ENCODE results near the gene METTL6.

The METTL6 gene

DNA sequence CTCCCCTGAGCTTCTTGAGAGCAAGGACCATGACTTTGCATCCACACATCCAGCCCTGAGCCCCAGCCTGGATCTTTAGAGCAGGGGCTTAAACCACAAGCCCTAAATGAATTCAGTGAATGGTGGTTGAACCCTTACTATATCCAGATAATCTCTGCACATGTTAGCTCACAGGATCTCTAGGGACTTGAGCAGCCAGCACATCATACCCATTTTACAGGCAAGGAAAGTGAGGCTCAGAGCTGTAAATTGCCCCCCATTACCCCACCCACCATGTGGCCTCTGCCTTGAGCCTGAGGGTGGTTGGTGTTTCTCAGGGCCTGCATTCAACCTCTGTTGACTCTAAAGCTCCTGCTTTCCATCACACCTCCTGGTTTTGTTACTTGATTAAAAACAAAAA is 27.6 kb upstream of the METTL6 start:
- no peaks in the 10 kb centered on the region for H3K4me1 Mint-ChIP-seq (ENCODE audit: low read depth)
- no peaks in the 10 kb centered on the region for H3K9me3 Mint-ChIP-seq
- H3K27ac Mint-ChIP-seq: no peak overlapping the region
- peaks cover 4% of the 10 kb centered on the region for H3K36me3 Mint-ChIP-seq (ENCODE audit: low read depth)
- H3K4me3 Mint-ChIP-seq: no peak overlapping the region
- DNase-seq: no peak
- no peaks in the 10 kb centered on the region for H3K27me3 Mint-ChIP-seq

GRCh38 chr3:15453991-15454625 is 26.8 kb upstream of the METTL6 start:
- Mint-ChIP-seq H3K9me3 (no peaks in the 10 kb centered on the region), H3K4me3 (no peak overlapping the region), H3K27me3 (no peaks in the 10 kb centered on the region), H3K4me1 (ENCODE audit: low read depth) (no peaks in the 10 kb centered on the region), H3K27ac (no peak overlapping the region), H3K36me3 (ENCODE audit: low read depth) (peaks cover 4% of the 10 kb centered on the region)
- DNase-seq: no peak

- H3K4me1 Mint-ChIP-seq (ENCODE audit: low read depth): no peaks in the 10 kb centered on the region
- DNase-seq: no peak
- peaks cover 4% of the 10 kb centered on the region for H3K36me3 Mint-ChIP-seq (ENCODE audit: low read depth)
- no peak overlapping the region for H3K27ac Mint-ChIP-seq
- H3K9me3 Mint-ChIP-seq: no peaks in the 10 kb centered on the region
- no peaks in the 10 kb centered on the region for H3K27me3 Mint-ChIP-seq
- H3K4me3 Mint-ChIP-seq: no peak overlapping the region
Measured at GRCh38 chr3:15453501-15453900, 26.2 kb upstream of the METTL6 start.

- Mint-ChIP-seq H3K27ac (no peak overlapping the region), H3K4me1 (ENCODE audit: low read depth) (no peaks in the 10 kb centered on the region), H3K36me3 (ENCODE audit: low read depth) (peaks cover 4% of the 10 kb centered on the region), H3K27me3 (no peaks in the 10 kb centered on the region), H3K9me3 (no peaks in the 10 kb centered on the region), H3K4me3 (no peak overlapping the region)
- no peak for DNase-seq
Measured at GRCh38 chr3:15452961-15453360, 25.6 kb upstream of the METTL6 start.

DNA sequence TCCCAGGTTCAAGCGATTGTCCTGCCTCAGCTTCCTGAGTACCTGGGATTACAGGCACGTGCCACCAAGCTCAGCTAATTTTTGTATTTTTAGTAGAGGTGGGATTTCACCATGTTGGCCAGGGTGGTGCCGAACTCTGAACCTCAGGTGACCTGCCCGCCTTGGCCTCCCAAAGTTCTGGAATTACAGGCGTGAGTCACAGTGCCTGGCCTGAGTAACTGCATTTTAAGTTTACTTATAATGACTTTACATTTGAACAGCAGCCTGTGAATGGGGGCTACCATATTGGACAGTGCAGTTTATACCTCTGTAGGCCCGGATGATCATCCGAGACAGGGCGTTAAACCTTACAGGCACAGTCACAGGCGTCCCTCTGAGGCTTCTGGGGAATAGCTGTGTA is 24.8 kb upstream of the METTL6 start:
- Mint-ChIP-seq H3K9me3 (no peaks in the 10 kb centered on the region), H3K27ac (no peak overlapping the region), H3K27me3 (no peaks in the 10 kb centered on the region), H3K36me3 (ENCODE audit: low read depth) (peaks cover 4% of the 10 kb centered on the region), H3K4me1 (ENCODE audit: low read depth) (no peaks in the 10 kb centered on the region), H3K4me3 (no peak overlapping the region)
- DNase-seq: no peak

- Mint-ChIP-seq H3K9me3 (no peaks in the 10 kb centered on the region), H3K27ac (no peak overlapping the region), H3K4me1 (ENCODE audit: low read depth) (no peaks in the 10 kb centered on the region), H3K4me3 (no peak overlapping the region), H3K27me3 (no peaks in the 10 kb centered on the region), H3K36me3 (ENCODE audit: low read depth) (peaks cover 4% of the 10 kb centered on the region)
- no peak for DNase-seq
Measured at GRCh38 chr3:15451216-15452113, 24.1 kb upstream of the METTL6 start.

GRCh38 chr3:15450438-15451215 is 23.3 kb upstream of the METTL6 start:
- H3K36me3 Mint-ChIP-seq (ENCODE audit: low read depth): peaks cover 8% of the 10 kb centered on the region
- no peaks in the 10 kb centered on the region for H3K27me3 Mint-ChIP-seq
- H3K4me1 Mint-ChIP-seq (ENCODE audit: low read depth): no peaks in the 10 kb centered on the region
- H3K9me3 Mint-ChIP-seq: no peaks in the 10 kb centered on the region
- H3K4me3 Mint-ChIP-seq: no peak overlapping the region
- H3K27ac Mint-ChIP-seq: no peak overlapping the region
- no peak for DNase-seq

GRCh38 chr3:15449489-15450224 is 22.3 kb upstream of the METTL6 start:
- Mint-ChIP-seq H3K4me1 (ENCODE audit: low read depth) (no peaks in the 10 kb centered on the region), H3K9me3 (no peaks in the 10 kb centered on the region), H3K27ac (no peak overlapping the region), H3K27me3 (no peaks in the 10 kb centered on the region), H3K36me3 (ENCODE audit: low read depth) (peaks cover 17% of the 10 kb centered on the region), H3K4me3 (no peak overlapping the region)
- DNase-seq: no peak

- DNase-seq: no peak
- H3K4me3 Mint-ChIP-seq: no peak overlapping the region
- H3K9me3 Mint-ChIP-seq: no peaks in the 10 kb centered on the region
- H3K27me3 Mint-ChIP-seq: no peaks in the 10 kb centered on the region
- peaks cover 68% of the 10 kb centered on the region for H3K36me3 Mint-ChIP-seq (ENCODE audit: low read depth)
- H3K4me1 Mint-ChIP-seq (ENCODE audit: low read depth): peaks cover 16% of the 10 kb centered on the region
- H3K27ac Mint-ChIP-seq: peak overlapping the region; percentile 22
Measured at GRCh38 chr3:15443826-15444524, 16.6 kb upstream of the METTL6 start.

DNA sequence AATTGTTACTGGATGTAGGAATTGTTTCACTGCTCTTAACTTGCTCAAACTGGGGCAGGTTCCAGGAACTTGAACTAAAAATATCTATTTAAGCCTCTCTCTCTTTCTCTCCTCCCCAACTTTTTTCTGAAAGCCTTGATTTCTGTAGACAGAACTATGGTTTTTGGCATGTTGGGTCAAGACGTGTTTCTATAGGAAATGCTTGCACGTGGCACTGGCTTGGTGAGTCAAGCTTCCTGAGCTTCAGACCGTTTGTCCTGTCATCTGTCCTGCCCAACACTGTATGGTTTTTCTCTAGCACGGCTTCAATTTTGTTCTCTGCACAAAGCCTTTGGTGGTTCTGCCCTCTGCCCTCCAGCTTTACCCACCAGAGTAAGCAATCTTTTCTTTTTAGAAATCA is 13.5 kb upstream of the METTL6 start:
- Mint-ChIP-seq H3K27ac (peak overlapping the region; percentile 83), H3K4me1 (ENCODE audit: low read depth) (peaks cover 18% of the 10 kb centered on the region), H3K9me3 (no peaks in the 10 kb centered on the region), H3K27me3 (no peaks in the 10 kb centered on the region), H3K4me3 (no peak overlapping the region), H3K36me3 (ENCODE audit: low read depth) (peaks cover 96% of the 10 kb centered on the region)
- DNase-seq: no peak

GRCh38 chr3:15439476-15439875 is 12.1 kb upstream of the METTL6 start:
- Mint-ChIP-seq H3K36me3 (ENCODE audit: low read depth) (peaks cover 95% of the 10 kb centered on the region), H3K4me3 (no peak overlapping the region), H3K9me3 (no peaks in the 10 kb centered on the region), H3K4me1 (ENCODE audit: low read depth) (peaks cover 18% of the 10 kb centered on the region), H3K27ac (peak overlapping the region; percentile 56), H3K27me3 (no peaks in the 10 kb centered on the region)
- no peak for DNase-seq

DNA sequence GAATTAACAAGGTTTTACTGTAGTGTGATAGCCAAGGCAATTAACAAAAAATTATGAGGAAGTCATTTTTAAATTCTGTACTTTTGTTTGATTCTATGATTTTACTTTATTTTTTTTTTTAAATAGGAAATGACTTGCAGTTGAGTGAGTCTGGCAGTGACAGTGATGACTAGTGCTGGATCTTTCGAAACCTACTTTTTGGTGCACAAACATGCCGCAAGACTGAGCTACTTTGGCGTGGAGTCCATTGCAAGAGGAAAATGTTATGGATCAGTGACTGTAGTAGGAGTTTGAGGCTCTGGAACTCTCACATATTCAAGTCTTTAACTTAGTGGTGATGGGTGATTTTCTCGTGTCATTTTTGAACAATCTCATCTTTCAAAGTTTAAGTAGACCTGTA is 11.6 kb upstream of the METTL6 start:
- Mint-ChIP-seq H3K36me3 (ENCODE audit: low read depth) (peaks cover 95% of the 10 kb centered on the region), H3K27me3 (no peaks in the 10 kb centered on the region), H3K4me3 (no peak overlapping the region), H3K4me1 (ENCODE audit: low read depth) (peaks cover 18% of the 10 kb centered on the region), H3K27ac (no peak overlapping the region), H3K9me3 (no peaks in the 10 kb centered on the region)
- DNase-seq: no peak

GRCh38 chr3:15436246-15436645 is 8.9 kb upstream of the METTL6 start:
- DNase-seq: no peak
- H3K4me3 Mint-ChIP-seq: no peak overlapping the region
- H3K9me3 Mint-ChIP-seq: no peaks in the 10 kb centered on the region
- H3K27ac Mint-ChIP-seq: no peak overlapping the region
- peaks cover 91% of the 10 kb centered on the region for H3K36me3 Mint-ChIP-seq (ENCODE audit: low read depth)
- H3K27me3 Mint-ChIP-seq: no peaks in the 10 kb centered on the region
- H3K4me1 Mint-ChIP-seq (ENCODE audit: low read depth): peaks cover 29% of the 10 kb centered on the region

- DNase-seq: no peak
- no peaks in the 10 kb centered on the region for H3K9me3 Mint-ChIP-seq
- no peaks in the 10 kb centered on the region for H3K27me3 Mint-ChIP-seq
- H3K36me3 Mint-ChIP-seq (ENCODE audit: low read depth): peaks cover 90% of the 10 kb centered on the region
- no peak overlapping the region for H3K27ac Mint-ChIP-seq
- H3K4me3 Mint-ChIP-seq: no peak overlapping the region
- H3K4me1 Mint-ChIP-seq (ENCODE audit: low read depth): peaks cover 27% of the 10 kb centered on the region
Measured at GRCh38 chr3:15434756-15435155, 7.4 kb upstream of the METTL6 start.
